Fibroblast of skin of right biceps (primary cell): Measurements from ENCODE around the gene HOXC9.

Experiments used
- DNase-seq: peaks from one replicate; pipeline ENCODE4 v3.0.0-alpha.2; 2013

HOXC9 gene

DNA sequence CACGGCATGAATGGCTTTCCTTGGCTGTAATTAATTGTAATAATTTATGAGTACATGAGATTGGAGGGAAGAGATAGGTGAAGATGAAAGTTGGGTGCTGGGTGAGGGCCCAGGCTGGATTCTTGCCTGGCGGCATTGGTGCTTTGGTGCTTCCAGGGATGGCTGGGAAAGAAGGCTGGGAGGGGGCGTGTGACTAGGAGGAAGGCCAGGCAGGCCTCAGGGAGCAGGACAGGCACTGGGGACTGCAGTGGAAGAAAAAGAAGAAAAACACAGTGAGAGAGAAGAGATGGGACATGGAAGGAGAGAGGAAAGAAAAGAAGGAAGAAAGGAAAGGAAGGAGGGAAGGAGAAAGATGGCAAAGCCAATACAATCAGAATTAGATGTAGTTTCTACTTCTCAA is 3.7 kb downstream of the HOXC9 start:
- DNase-seq, result no peak

DNA sequence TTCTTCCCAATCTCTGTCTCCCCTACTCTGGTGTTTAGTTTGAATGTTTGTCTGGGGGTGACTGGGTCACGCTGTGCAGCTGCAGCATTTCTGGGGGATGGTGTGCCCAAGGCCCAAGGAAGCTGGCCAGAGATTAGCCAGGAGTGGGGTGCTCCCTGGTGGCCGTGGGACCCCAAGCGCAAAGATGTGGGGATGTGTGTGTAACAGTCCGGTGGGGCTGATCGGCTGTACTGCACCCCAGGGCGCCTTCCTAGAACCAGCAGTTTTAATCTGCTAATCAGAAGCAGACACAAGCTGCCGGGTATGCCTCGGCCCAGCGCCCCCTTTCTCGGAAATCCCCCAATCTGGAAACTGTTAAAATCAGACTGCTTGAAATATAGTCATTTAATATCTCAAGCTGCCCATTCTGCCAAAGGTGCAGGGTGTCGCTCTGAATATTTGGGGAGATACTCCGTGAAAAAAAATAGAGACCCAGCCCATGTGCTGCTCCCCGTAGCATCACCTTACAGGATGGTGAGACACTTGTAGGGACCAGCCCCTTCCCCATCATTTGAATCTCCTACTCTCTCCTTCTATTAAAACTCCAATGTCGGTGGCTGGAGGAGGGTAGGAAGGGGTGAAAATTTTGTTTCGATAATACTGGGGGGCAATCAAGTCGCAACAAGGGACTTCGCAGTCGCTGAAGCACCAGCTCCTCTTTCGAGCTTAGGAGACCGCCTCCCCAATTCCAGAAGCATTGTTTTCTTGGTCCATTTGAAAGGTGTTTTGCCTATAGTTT is 4.3 kb downstream of the HOXC9 start:
- DNase-seq, result no peak

DNA sequence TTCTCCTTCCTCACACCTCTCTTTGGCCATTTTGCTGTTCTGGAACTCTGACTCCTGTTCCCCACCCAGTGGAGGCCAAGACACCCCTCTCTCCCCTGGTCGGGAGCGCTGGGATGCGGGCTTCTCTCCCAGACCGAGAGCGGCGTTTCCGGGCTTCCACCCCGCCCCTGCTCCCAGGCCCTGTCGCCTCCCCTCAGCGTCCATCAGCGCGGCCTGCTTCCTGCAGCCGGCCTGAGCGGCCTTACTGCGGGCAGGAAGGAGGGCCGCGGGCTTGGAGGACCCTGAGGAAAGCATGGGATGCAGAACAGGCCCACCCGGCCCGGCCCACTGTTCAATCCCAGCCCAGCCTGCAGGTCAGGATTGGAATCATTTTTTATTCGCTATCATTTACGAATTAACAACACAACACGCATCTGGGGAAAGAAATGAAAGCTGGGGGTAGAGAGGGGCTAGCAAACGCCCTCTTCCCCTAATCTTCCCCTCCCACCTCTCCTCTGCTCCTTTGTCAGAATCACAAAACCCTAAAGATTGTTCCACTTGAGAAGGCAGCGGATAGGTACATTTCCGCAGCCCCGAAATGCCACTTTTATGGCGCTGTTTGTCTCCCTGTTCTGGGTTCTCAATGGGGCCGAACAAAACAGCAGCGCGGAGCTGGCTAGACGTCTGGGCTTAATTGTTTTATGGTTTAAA is 5.0 kb downstream of the HOXC9 start:
- DNase-seq, result no peak

DNA sequence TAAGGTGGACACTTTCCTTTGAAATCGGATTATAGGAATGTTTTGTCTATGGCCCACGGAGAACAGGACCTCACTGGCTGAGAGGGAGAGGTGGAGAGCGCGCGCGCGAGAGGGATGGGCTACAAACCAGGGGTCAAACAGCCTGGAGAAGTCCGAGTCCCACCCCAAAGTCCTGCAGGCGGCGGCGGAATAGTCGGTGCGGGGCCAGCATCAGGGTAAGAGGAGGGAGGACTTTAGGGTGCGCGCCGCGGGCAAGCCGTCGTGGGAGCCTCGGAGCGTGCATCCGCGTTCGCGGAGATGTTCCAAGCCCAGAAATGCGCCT is 5.5 kb downstream of the HOXC9 start:
- no peak for DNase-seq

DNA sequence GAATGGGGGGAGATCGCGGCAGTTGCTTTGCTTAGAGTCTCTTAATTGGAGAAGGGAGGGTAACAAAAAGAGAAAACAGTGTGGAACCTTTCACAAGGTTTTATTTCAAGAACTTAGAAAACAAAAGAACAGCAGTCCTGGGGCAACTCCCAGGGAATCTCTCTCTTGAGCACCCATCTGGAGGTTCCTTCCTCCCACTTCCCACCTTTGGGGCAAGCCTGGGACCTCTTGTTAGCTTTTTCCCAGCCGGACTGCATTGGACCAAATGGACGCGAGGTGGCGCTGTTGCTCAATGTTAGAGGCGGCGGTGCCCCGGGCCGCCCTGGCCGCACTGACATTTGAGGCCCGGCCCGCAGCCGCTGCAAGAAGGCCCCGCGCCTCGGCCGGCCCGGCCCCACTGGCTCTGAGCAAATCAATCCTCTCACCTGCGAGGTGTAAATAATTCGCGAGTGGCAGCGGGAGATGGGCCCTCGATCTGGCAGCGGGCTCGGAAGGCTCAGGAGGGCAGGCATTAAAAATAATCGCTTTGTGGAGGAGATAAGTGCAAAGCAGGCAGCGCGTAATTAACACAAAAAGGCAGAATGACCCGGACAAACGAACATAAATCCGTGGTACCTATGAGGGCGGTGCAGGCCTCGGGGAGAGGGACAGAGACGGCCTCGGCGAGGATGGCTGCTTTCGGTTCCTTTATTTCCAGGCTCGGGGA is 6.0 kb downstream of the HOXC9 start:
- peak; percentile 80 for DNase-seq

DNA sequence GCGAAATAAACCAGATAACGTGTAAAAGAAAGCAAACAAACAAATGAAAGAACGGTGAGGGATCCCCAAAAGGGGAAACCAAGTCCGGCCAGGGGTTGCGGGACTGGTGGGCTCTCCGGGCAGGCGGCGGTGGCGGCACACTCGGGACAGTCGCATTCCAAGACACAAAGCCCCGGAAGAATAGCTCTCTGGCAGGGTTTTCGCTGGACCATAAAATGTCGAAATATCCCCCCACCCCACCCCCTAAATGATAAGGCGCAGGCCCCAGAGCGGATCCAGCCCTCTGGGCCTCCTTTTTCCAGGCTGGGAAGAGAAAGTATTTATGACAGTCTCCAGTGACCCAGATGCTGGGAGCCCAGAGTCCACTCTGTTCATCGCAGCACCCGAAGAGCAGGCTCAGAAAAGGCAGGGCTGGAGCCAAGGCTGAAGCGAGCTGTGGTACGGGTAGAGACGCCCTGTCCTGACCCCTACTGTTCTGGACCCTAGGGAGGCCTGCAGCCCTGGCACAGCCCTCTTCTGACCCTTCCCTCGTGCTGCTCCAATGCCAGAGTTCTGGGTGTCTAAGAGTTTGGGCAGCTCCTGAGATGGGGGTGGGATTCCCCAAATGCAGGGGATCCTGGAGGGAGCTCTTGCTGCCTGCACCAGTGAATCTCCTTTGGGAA is 6.7 kb downstream of the HOXC9 start:
- DNase-seq, result no peak

DNA sequence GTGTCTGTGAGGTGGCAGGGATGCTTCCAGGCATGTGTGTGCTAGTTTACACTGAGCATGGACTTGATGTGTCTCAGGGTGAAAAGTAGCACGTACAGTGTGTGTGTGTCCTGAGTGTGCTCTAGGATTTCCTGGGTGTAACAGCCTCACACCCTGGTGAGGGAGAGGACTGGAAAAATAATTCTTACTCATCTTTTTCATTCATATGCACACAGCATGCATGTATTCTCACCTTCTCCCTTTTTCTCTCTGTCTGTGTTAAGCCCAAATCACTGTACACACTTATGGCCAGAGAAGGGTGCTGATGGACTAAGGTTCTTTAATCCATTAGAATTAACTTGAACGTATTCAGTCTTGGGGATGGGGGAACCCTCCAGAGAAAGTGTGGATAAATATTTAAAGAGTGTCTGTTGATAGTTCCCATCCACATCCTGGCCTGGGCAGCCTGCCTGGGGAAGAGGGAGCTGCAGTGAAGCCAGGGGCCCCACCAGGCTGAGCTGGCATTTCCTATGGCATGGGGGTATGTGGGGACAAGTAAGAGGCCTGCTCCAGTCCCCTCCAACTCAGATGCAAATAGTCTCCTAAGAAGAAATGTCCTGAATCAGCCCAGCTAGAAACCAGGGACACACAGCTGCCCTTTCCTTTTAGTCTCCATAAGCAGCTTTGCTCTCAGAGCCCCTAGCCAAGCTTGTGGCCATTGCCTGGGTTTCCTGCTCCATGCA is 7.7 kb downstream of the HOXC9 start:
- DNase-seq, result peak; percentile 28

DNA sequence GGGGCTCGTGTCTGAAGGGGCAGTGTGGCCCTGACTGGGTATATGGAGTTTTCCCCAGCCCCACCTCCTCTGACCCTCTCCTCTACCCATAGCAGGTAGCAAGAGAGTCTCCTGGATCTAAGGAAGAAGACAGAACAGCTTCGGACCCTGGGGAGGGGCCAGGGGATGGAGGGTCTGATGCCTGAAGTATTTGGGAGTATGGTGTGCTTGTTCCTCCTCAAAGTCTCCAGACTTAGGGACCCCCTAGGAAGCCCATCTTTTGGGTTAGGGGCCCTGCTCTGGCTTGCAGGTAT is 8.2 kb downstream of the HOXC9 start:
- DNase-seq, result no peak

DNA sequence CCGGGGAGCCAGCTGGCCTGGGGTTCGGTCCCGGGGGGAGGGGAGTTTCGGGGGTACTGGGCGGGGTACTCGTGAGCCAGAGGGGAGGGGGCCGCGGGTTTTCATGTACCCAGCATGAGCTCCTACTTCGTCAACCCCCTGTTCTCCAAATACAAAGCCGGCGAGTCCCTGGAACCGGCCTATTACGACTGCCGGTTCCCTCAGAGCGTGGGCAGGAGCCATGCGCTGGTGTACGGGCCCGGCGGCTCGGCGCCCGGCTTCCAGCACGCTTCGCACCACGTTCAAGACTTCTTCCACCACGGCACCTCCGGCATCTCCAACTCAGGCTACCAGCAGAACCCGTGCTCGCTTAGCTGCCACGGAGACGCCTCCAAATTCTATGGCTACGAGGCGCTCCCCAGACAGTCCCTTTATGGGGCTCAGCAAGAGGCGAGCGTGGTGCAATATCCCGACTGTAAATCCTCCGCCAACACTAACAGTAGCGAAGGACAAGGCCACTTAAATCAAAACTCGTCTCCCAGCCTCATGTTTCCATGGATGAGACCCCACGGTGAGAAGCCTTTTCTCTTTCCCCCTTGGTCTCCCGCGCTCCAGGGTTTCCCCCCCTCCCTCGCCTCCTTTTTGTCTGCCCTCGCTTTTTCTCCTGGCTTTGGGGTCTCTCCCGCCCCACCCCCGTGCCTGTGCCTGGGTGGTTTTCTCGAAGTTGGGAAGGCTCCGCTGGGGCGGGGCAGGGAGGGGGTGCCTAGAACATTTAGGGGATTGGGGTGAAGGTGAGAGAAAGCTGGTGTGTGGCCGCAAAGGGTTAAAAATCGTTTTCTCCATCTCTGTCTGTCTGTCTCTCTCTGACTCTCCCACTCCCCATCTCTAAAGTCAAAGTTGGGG is 9.5 kb downstream of the HOXC9 start:
- peak; percentile 41 for DNase-seq

DNA sequence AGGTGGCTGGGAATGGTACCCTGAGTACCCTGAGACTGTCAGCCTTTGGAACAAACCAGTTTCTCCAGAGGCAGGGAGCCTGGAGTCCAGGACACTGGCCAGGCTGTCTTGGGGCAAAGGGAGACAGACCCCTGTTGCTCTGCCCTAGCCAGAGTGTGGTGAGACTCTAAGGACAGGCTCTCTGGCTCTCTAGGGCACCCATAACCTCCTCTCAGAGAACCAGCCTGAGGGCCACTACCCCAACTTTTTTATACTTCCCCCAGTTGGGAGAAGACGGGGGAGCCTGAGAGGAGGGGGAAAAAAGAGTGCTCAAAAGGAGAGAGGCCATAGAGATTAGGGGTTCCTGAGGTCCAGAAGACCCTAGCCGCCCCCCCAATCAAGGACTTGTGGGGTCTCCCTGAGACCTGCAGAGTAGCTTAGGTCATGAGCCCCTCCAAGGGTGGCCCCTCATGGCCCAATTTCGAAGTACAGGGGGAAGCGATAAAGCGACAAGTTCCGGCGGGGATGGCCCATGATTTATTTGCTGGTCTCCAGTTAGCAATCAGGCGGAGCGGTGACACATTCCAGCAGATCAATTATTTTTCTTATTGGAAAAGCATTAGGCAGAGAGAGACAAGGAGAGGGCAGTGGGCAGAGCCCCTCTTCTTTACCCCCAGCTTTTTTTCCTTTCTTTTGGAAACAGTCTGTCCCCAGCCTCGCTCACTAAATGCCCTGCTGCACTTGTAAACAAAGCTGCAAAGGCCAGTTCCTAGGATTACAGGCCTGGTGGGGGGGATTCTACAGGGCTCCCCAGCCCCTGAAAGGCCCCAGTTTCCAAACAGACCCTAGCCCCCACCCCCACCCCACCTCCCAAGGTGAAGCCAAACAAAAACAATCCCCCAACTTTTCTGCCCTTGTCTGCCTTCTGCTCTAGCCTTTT is 10.4 kb downstream of the HOXC9 start:
- no peak for DNase-seq

DNA sequence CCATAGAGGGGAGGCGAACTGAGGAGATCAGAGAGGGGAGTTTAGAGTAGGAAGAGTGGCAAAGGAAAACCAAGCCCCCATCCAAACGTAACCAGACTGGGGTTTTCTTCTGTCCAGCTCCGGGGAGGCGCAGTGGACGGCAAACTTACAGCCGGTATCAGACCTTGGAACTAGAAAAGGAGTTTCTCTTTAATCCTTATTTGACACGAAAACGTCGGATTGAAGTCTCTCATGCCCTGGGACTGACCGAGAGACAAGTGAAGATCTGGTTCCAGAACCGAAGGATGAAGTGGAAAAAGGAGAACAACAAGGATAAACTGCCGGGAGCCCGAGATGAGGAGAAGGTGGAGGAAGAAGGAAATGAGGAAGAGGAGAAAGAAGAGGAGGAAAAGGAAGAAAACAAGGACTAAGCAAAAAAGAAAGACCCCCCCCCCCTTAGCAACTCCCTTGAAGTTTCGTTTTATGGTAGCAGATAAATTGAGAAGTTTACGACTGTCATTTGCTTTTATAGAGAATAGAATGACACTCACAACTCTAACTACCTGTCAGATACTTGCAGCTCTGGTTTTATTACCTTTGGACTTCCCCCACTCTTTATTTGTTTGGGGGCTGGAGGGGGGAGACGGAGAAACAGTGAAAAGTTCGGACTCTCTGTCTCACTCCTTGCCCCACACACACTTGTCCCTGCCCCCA is 11.2 kb downstream of the HOXC9 start:
- DNase-seq, result no peak

DNA sequence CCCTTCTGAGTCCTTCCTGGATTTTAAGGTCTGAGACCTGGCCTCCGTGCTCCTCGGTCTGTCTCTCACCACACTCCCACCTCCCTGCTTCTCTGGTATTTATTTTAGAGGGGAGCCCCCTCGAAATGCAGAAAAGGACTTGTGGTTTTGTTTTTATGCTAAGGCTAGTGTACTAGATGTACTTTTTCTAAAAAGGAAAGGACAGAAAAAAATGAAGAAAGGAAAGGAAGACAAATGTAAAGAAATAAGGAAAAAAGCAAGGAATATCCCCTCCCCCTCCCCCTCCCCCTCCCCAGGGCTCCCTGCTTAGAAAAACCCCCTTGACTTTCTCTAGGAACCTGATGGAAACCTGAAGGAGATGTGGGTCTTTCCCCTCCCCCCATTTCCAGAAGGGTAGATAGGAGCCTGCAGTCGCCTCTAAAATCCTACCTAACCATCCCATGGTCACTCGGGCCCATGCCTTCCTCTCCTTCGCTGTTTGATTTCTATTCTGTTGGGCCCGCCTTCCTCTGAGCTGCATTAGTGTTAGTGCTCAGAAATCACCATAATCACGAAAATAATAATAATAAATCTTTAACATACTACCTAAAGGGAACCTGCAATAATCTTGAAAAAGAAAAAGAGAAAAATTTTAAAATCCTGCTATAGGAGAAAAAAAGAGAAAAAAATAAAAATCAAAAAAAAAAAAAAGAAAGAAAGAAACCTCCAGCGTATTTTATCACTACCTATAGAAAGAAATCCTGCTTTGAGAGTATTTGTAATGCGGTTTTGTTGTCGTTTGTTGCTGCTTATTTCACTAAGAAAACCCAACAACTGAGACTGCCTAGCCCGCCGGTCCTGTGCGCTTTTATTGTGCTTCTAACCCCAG is 11.9 kb downstream of the HOXC9 start:
- DNase-seq, result no peak

DNA sequence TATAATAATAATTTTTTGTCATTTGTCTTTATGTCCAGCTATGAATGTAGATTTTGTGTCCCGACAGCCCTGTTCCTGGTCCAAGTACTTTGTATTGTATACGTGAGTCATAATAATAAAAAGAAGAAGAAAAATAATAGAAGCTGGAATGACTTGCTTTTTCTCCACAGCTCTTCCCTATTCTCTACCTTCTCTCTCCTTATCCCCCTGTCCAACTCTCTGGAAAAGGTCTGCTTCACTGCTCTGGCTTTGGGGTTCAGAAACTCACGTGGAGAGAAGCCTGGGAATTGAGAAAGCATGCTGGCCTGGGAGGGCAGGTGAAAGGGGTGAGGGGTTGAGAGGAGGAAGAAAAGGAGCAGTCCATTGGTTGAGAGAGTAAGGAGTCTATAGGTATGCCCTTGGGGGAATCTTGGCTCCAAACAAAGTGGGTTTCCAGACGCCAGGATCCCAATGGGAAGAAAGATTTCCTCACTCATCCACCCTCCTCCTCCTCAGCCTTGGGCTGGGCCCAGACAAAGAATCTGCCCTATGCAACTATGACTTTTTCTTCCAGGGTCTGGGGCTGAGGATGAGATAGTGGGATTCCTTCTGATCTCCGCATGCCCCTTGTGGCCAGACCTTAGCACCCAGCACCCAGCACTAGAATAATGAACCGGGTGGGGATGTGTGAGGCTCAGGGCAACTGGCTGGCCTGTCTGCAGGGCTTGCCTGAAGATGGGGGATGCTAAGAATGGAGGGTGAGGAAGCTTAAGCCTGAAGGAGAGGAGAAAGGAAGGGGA is 12.9 kb downstream of the HOXC9 start:
- no peak for DNase-seq

DNA sequence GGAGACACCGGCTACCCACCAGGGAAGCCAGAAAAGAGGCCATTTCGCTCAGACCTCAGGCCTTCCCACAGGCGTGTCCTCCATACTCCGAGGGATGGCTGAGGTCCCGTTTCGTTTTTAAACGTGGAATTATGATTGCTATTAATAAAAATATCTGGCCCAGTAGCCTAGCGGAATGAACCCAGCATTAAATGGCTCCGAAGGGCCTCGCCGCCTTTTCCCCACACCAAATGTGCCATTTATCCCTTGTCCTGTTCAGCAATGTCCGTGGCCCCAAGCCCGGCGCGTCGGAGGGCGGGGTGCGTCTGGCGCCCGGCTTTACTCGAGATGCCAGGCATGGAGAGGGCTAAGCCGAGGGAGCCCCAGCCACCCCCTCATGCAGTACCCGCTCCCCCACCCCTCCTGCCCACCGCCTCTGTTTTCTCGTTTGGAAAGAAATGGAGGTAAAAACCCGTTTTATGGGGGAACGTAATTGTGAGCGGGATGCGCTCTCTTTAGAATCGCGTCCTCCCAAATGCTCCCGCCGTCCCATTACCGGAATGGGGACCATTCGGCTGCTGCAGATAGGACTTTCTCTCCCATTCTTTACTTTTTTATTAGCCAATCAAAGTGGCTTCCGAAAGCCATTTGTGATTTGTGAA is 14.5 kb downstream of the HOXC9 start:
- no peak for DNase-seq

DNA sequence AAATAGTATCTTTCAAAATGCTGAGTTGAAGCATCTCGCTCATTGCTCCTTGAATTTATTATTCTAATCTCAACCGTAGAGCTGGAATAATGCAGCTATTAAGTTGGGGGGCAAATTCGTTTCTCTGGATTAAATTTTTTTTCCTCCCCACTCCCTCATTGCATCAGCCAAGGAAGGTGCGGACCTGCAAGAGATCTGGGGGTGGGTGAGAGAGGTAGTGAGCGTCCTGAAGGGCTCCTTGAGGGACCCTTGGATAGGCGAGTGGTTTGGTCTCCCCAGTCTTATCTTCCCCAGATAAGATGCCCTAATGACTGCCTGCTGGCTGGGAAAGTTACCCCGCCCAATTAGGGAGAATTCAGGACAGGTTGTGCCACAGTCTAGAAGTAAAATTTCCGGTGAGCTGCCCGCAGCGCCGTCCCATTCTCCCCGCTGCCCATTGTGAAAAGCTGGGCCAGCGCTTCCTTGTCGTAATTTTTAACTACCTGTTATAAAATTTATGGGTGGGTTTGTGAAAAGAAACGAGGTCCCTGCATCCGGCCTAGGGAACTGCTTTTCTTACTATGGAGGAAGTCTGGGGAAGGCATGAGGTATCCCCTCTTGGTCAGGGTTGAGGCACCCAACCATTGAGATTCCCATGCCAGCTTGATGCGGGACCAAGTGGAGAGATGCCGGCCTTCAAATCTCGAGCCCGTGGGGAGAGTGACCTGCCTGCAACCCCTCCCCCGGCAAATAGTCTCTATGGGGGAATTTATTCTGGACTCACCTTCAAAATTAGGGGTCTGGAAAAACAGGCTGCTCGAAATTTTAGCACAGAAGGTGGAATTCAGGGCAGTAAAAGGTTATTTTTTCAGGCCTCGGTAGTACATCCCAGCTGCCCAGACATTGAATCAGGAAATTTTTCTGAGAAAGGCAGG is 15.3 kb downstream of the HOXC9 start:
- no peak for DNase-seq

DNA sequence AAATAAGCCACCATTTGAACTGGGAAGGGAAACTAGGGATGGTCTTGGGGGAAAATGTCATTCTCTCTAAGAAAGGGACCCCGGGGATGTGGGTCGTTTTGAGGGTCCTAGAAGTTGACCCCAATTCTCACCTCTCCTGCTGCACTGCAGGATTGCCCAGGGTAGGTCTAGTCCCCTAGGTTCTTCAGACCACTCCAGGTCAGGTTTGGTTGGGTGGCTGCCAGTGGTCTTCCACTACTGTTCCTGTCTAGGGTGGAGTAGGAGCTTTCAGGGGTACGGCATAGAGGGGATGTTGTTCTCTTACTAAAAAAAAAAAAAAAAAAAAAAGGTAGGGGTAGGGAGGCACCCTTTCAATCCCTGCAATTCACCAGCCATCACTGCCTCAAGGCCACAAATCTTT is 16.1 kb downstream of the HOXC9 start:
- DNase-seq, result no peak

DNA sequence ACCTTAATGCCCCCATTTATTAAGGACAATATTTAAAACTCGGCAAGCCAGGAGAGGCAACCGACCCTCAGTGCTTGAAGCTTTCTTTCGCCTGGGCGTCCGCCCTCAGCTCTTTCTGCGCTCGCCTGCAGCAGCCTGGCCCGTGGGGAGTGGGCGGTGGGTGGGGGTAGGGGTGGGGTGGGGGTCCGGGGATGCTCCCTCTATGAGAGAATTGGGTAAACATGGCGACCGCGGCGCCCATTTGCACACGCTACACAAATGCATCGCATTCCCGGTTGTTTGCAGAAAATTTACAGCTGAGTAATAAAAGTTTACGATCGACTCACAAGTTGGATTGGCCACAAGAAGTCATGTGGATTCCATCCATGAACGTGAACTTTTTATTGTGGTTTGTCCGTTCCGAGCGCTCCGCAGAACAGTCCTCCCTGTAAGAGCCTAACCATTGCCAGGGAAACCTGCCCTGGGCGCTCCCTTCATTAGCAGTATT is 16.6 kb downstream of the HOXC9 start:
- peak; percentile 96 for DNase-seq
